Esophagus squamous epithelium (tissue), 4 donors: ENCODE data around the gene SPATA7.

Experiments used
- POLR2A ChIP-seq, 4 donors: fragments of 450-650 bp; IDR thresholded peaks; one replicate each; pipeline ENCODE4 v1.6.1; 2017; ENCODE audit warnings: antibody characterized with exemption in 4 of 4, mild to moderate bottlenecking in 4 of 4, moderate library complexity in 3 of 4
- TF ChIP-seq, protein P1 (sequence below), 6 experiments: fragments of 450-650 bp in 4 of 6; fragments of 200-600 bp in 2 of 6; sonication (generic) in 2 of 6; IDR thresholded peaks; one replicate each; pipeline ENCODE4 v1.5.1; 2016 to 2019; ENCODE audit warnings: antibody characterized with exemption in 6 of 6, mild to moderate bottlenecking in 4 of 6, moderate library complexity in 4 of 6

- TF ChIP-seq, protein P1, sequence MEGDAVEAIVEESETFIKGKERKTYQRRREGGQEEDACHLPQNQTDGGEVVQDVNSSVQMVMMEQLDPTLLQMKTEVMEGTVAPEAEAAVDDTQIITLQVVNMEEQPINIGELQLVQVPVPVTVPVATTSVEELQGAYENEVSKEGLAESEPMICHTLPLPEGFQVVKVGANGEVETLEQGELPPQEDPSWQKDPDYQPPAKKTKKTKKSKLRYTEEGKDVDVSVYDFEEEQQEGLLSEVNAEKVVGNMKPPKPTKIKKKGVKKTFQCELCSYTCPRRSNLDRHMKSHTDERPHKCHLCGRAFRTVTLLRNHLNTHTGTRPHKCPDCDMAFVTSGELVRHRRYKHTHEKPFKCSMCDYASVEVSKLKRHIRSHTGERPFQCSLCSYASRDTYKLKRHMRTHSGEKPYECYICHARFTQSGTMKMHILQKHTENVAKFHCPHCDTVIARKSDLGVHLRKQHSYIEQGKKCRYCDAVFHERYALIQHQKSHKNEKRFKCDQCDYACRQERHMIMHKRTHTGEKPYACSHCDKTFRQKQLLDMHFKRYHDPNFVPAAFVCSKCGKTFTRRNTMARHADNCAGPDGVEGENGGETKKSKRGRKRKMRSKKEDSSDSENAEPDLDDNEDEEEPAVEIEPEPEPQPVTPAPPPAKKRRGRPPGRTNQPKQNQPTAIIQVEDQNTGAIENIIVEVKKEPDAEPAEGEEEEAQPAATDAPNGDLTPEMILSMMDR (IDR thresholded peaks at IDR 0.05), result no peak
- TF ChIP-seq POLR2A (IDR thresholded peaks at IDR 0.05), result no peak
Measured at GRCh38 chr14:88388741-88389282, 3.4 kb downstream of the SPATA7 start.
